GM04504 (cell line): ENCODE data around the gene HIP1.
"Not testable (repeated sequence)": the region's sequence is repeated elsewhere in the genome, so short reads cannot be mapped to it uniquely, and the experiment has no call there.

Experiments used
- DNase-seq: peaks from one replicate; pipeline ENCODE4 v3.0.0-alpha.2; 2012; ENCODE audit warnings: low read depth

Gene HIP1

DNA sequence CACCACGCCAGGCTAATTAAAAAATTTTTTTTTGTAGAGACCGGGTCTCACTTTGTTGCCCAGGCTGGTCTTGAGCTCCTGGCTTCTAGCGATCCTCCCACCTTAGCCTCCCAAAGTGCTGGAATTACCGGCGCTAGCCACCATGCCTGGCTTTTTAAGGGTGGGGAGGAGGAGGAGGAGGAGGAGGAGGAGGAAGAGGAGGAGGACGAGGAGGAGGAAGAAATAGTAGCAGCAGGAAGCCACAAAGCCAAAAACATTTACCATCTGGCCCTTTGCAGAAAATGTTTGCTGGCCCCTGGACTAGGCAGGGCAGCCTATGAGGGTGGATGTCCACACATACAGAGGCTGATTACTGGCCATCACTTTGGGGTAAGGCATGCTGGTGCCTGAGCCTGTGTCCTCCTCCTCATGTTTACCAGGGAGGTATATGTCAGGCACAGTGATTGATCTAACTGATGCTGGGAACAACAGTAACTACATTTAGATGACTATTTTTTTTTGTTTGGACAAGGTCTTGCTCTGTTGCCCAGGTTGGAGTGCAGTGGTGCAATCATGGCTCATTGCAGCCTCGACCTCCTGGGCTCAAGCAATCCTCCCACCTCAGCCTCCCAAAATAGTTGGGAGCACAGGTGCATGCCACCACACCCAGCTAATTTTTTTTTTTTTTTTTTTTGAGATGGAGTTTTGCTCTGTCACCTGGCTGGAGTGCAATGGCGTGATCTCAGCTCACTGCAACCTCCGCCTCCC is 122.1 kb downstream of the HIP1 start:
- DNase-seq: no peak

- no peak for DNase-seq
Observed at GRCh38 chr7:75614401-75614800, 124.3 kb downstream of the HIP1 start.

DNA sequence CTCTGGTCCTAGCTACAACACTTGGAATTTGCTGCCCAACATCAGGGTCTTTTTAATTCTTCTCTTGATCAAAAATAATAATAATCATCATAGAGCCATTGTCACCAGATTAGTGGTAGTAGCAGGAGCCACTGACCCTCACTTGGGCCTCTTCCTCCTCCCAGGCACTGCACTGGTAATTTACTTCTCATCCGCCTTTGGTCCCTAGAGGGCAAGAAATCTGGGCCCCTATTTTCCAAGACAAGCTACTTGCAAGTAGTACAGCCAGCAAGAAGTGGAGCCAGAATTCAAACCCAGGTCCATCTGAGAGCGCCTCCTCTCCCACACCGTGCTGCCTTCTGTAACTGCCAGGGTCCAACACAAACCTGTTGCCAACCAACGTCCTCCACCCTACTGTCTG is 125.4 kb downstream of the HIP1 start:
- DNase-seq: no peak

DNA sequence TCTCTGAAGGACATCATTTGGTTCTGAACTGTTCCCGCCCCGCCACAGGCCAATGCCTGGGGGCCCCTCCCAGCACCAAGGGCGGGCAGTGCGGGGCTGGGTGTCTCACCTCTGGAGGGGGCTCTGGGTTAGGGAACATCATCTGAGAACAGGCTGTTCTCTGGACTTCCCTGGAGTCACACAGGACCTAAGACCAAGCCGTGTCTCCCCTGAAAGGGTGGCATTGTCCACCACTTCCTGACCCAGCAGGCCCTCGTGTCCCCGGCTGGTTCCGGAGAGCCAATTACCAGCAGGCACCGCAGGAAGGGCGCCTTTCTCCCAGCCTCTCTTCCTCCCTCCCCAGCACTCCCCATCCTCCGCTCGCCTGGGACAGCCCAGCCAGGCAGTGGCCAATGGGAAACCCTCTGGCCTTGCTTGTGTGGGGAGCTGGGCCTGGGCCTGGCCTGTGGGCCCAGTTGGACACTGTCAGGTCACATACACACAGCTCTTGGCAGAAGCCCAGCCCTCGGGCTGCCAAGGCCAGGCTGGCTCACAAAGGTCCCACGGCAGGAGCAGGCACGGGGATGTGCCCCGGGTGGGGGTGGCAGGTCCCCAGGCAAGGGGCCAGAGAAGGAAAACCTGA is 127.1 kb downstream of the HIP1 start:
- DNase-seq: no peak

DNA sequence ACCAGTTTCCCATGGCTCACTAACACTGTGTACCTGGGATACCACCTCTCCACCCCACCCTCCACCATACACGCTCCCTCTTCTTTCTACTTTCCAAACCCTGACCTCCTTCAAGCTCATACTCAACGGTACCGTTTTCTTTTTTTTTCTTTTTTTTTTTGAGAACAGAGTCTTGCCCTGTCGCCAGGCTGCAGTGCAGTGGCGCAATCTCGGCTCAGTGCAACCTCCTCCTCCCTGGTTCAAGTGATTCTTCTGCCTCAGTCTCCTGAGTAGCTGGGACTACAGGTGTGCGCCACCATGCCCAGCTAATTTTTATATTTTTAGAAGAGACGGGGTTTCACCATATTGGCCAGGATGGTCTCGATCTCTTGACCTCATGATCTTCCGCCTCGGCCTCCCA is 129.3 kb downstream of the HIP1 start:
- not testable (repeated sequence) for DNase-seq

DNA sequence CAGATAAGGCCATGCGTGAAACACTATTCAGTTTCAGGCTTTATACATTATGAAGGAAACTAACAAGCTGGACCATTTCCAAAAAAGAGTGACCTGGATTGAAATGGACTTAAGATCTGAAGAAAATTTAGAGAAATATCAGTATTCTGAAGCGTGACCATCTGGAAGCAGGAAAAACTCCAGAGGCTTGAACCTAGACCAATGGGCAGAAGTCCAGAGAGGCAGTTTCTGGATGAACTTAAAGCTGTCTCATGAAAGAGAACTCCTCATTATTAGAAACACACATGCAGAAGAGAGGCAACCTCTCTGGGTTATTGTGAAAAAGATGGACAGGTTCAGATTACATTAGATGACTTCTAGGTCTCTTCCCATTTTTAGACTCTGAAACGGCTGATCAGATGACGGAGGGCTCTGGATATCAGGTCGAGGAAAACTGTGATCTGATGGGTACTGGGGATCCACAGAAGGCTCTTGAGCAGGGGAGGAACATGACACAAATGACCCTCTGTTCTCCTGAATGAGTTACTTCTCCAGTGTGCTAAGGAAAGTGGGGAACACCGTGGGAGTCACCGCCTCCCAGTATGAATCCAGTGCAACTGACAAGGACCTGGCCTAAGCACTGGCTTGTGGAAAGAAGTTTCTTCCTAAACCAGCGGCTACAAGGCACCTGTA is 130.2 kb downstream of the HIP1 start:
- DNase-seq: peak; percentile 7

DNA sequence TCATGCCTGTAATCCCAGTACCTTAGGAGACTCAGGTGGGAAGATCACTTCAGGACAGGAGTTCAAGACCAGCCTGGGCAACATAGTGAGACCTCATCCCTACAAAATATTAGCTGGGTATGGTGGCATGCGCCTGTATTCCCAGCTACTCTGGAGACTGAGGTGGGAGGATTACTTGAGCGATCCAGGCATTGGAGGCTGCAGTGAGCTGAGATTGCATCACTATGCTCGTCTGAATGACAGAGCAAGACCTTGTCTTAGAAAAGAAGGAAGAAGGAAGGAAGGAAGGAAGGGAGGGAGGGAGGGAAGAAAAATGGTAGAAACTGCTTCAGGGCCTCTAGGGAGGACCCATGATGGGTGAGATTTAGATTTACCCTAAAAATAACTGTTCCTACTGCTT is 134.3 kb downstream of the HIP1 start:
- no peak for DNase-seq

GRCh38 chr7:75602831-75603230 is 135.9 kb downstream of the HIP1 start:
- DNase-seq: not testable (repeated sequence)

- no peak for DNase-seq
Observed at GRCh38 chr7:75601539-75601938, 137.2 kb downstream of the HIP1 start.

DNA sequence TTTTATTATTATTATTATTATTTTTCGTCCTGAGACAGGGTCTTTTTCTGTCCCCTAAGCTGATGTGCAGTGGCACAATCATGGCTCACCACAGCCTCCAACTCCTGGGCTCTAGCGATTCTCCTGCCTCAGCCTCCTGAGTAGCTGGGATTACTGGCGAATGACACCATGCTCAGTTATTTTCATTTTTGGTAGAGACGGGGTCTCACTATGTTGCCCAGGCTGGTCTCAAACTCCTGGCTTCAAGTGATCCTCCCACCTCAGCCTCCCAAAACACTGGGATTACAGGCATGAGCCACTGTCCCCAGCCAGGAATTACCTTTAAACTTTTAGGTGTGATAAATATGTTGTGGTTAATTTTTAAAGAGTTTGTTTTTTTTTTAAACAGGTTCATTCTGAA is 138.0 kb downstream of the HIP1 start:
- not testable (repeated sequence) for DNase-seq

DNA sequence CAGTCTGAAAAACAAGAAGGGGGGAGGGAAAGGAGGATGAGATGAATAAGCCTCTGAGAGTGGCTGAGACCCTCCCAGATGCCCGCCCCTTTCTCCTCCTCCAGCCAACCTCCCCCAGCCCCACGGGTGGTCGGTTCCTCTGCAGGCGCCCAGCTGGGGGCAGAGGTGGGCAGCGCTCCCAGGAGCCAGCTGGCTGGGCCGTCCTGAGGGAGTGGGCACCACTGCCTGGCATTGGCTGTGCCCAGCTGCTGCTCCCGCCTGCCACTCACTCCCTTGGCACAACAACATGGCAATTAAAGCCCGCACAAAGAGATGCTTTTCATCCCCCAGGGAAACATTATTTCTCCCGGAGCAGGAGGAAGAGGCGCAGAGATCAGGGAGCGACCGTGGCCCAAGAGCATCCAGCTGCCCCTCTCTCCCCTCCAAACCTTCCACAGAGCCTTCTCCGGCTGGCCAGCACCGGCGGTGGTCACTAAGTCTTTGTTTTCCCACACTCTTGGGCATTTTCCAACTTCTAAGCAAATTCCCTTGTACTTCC is 139.4 kb downstream of the HIP1 start:
- DNase-seq: no peak

DNA sequence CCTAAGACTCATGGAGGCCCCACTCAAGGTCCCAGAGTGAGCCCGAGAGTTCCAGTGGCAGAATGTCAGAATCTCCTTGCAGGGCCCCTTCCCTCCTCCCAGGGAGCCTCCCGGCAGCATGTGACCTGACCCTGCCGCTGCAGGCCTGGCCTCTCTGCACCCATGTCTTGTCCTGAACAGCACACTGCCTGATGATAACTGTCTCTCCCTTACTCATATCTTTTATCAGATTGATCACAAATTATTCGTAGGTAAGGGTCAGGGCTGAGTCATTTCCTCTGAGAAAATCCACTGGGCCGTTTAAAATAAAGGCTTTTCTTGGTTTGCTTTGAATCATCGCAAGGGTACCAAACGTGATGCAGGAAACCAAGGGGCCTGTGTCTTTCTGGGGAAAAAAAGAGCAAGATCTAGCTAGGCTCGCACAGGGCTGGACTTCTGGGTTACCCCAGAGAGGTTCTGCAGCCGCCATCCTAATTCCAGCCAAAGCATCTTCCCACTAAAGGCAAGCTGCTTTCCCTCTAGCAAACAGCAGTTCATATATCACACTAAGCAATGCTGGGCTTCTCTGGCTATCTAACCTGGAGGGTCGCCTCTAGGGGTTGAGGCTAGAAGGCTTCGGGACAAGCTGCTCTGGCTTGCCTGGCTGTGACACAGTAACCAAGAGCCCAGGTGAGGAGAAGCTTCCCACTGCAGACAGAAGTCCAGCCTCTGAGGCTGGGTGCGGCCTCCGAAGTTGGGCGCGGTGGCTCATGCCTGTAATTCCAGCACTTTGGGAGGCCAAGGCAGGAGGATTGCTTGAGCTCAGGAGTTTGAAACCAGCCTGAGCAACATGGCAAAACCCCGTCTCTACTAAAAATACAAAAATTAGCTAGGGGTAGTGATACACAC is 141.8 kb downstream of the HIP1 start:
- DNase-seq: no peak

GRCh38 chr7:75595766-75596165 is 143.0 kb downstream of the HIP1 start:
- DNase-seq: no peak

DNA sequence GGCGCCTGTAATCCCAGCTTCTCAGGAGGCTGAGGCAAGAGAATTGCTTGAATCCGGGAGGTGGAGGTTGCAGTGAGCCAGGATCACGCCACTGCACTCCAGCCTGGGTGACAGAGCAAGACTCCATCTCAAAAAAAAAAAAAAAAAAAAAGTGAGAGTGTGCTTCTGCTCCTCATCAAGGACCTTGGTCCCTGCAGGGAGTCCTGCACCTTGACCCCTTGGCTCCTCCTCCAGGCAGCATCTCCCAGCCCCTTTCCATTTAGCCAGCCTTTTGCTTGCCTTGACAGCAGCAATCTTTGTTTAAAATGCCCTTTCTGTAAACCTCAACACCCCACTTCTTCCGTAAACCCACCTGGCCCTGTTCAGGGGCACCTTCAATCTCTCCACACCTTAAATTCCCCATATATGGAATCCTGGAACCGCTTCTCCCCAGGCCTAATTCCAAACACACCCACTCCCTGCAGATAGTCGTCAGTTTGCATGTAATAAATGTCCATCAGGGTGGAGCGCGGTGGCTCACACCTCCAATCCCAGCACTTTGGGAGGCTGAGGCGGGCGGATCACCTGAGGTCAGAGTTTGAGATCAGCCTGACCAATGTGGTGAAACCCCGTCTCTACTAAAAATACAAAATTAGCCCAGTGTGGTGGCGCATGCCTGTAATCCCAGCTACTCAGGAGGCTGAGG is 145.1 kb downstream of the HIP1 start:
- not testable (repeated sequence) for DNase-seq

GRCh38 chr7:75591467-75592255 is 147.1 kb downstream of the HIP1 start:
- no peak for DNase-seq

DNA sequence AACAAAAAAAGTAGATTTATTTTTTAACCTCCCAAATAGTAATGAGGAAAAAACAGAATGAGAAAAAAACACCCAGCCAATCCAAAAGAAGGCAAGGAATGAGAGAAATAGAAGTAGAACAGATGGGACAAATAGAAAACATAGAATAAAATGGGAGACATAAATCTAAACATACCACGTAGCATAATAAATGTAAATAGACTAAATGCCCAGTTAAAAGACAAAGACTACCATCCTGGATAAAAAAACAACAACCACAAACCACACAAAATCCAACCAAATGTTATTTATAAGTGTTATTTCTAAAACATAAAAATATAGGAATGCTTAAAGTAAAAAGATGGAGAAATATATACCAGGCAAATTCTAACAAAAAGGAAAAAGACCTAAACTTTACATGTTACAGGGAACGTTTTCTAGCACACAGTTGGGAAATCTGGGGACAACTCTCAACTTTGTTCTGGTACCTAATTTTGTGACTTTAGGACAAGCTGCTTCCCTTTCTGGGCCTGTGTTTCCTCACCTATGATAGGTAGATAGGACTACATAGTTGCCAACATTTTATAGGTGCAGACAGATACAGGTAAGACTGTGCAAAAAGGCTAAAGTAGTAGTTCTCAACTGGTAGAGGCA is 148.3 kb downstream of the HIP1 start:
- no peak for DNase-seq

- DNase-seq: no peak
Observed at GRCh38 chr7:75584354-75584753, 154.4 kb downstream of the HIP1 start.

- no peak for DNase-seq
Observed at GRCh38 chr7:75583255-75583654, 155.5 kb downstream of the HIP1 start.

DNA sequence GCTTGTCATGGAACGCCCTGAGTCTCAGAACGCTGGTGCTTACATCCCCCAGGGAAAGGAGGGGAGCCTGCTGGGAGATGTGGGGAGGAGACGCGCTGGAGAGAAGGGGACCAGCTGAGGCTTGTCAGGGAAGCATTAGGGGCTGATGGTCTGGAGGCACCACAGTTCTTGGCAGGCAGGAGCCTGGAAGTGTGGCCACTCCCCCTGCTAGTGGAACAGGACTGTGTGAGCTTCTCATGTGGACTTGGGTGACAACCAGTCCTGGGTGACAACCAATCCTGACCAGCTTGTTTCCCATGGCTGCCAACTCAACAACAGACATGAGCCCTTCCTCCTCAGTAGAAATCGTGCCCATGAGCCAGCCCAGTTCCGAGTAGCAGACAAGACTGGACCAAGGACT is 158.8 kb downstream of the HIP1 start:
- no peak for DNase-seq

DNA sequence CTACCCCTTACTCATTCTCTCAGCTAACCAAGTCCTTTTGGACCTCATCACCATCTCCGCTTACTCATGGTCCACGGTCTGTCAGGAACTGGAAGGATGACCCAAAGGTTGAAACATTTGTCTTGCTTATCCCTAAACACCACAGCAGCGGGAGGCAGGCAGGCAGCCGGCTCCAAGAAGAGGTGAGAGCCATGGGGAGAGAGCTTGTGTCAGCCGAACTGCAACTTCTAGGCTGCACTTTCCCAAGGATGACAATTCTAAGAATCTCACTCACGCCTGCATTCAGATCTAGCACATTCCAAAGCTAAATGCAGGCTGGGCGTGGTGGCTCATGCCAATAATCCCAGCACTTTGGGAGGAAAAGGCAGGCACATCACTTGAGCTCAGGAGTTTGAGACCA is 160.7 kb downstream of the HIP1 start:
- no peak for DNase-seq
